Activated CD8-positive, alpha-beta T cell treated with anti-CD3 and anti-CD28 coated beads for 36 hours (primary cell): ENCODE data around the gene MLLT10. TPM values are rescaled to one million over a fixed set of nuclear protein-coding genes. Genes with fewer than 3 reads are reported as not detected.

ENCODE experiments used
- ATAC-seq: fragments of 200-7000 bp; cut with Tn5 transposase; one replicate; pipeline ENCODE4 v1.10.0; 2021; ENCODE audit warnings: mild to moderate bottlenecking, moderate library complexity
- CTCF ChIA-PET: fragments of 350-600 bp; sonication (Branson Sonifier 250); formaldehyde crosslinking; loops from one replicate; lab custom pipeline; 2021; ENCODE audit warnings: antibody characterized with exemption; lab: Charles Lee
- POLR2A ChIA-PET: fragments of 350-600 bp; sonication (Branson Sonifier 250); formaldehyde crosslinking; loops from one replicate; lab custom pipeline; 2021; ENCODE audit warnings: antibody characterized with exemption; lab: Charles Lee
- DNase-seq: peaks from one replicate; pipeline ENCODE4 v3.0.0-alpha.2; 2020
- H3K27ac Mint-ChIP-seq: one replicate; pipeline ENCODE4 v1.8.0; 2021; ENCODE audit warnings: mild to moderate bottlenecking, mixed read lengths
- H3K27me3 Mint-ChIP-seq: one replicate; pipeline ENCODE4 v1.8.0; 2021; ENCODE audit warnings: mixed read lengths
- H3K36me3 Mint-ChIP-seq: one replicate; pipeline ENCODE4 v1.8.0; 2021; ENCODE audit warnings: low read depth, mixed read lengths
- H3K4me1 Mint-ChIP-seq: one replicate; pipeline ENCODE4 v1.8.0; 2021; ENCODE audit warnings: low read depth, mixed read lengths
- H3K4me3 Mint-ChIP-seq: one replicate; pipeline ENCODE4 v1.8.0; 2021; ENCODE audit warnings: mild to moderate bottlenecking, moderate library complexity, mixed read lengths
- H3K9me3 Mint-ChIP-seq: one replicate; pipeline ENCODE4 v1.8.0; 2021; ENCODE audit warnings: mixed read lengths
- CTCF ChIP-seq: fragments of 200-600 bp; IDR thresholded peaks from one replicate; pipeline ENCODE4 v1.8.0; 2022; ENCODE audit warnings: antibody characterized with exemption, mild to moderate bottlenecking
- intact Hi-C: fragments of 100-400 bp; cut with micrococcal nuclease; formaldehyde crosslinking; loops from one replicate; pipeline ENCODE4 v1.10.0; 2022
- total RNA-seq, 2 experiments: library from RNA; stranded (reverse); gene quantifications; one replicate each; pipeline ENCODE4 v1.2.3, GENCODE V29; 2021

Gene MLLT10
- total RNA-seq, 2 experiments from 2014 or later = 33.9 to 36.4 TPM

DNA sequence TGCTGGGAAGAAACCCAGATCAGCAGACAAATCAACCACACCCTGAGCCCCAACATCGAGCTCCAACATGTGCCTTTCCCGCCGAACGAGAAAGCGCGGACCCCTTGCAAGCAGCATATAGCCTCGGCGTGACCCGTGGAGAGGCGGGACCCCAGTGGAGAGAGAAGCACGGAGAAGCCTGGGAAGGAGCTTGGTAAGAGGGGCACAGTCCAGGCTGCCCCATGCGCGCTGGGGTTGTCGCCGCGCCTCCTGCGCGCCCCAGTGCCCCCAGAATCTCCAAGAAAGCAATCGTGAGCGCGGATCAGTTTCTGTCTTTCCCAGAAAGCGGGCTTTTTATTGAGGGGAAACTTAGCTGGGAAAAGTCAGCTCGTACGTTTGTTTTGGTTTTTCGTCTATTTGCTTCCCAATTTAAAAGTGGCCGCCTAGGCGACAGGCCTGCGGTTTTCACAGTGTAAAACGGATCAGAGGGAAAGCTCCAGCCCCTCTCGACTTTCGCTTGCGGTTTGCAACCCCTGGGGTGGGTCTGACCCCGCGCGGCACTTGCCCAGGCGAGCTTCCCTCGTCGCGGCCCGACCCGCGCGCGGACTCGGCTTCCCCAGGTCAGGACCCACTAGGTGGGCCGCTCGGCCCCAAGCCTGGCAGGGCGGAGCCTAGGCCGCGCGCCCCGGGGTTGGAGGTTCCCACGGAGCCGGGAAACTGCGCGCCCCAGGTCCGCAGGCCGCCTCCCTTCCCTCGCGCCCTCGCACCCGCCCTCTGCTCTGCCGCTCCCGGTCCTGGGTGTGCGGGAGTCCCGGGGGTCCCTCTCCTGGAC is 39.6 kb upstream of the MLLT10 start:
- Mint-ChIP-seq H3K9me3 (no peaks in the 10 kb centered on the region), H3K36me3 (no peaks in the 10 kb centered on the region), H3K27me3 (peaks cover 50% of the 10 kb centered on the region), H3K27ac (no peak overlapping the region), H3K4me1 (peaks cover 14% of the 10 kb centered on the region), H3K4me3 (peak overlapping the region; percentile 78)
- ATAC-seq (no peak), DNase-seq (peak; percentile 23)
- TF ChIP-seq CTCF = no peak
- CTCF ChIA-PET = interaction anchor here (0.9 to 5.3 kb wide), 6 partner anchors 9 to 531 kb away, joined by 3 to 58 read pairs (median 6); no protein-coding TSS in a partner anchor
- intact Hi-C loops = loop anchor here (2.0 to 5.0 kb wide), 3 partner anchors 38 to 458 kb away; partner anchors contain the start of gene MLLT10
- POLR2A ChIA-PET = no interaction called here

DNA sequence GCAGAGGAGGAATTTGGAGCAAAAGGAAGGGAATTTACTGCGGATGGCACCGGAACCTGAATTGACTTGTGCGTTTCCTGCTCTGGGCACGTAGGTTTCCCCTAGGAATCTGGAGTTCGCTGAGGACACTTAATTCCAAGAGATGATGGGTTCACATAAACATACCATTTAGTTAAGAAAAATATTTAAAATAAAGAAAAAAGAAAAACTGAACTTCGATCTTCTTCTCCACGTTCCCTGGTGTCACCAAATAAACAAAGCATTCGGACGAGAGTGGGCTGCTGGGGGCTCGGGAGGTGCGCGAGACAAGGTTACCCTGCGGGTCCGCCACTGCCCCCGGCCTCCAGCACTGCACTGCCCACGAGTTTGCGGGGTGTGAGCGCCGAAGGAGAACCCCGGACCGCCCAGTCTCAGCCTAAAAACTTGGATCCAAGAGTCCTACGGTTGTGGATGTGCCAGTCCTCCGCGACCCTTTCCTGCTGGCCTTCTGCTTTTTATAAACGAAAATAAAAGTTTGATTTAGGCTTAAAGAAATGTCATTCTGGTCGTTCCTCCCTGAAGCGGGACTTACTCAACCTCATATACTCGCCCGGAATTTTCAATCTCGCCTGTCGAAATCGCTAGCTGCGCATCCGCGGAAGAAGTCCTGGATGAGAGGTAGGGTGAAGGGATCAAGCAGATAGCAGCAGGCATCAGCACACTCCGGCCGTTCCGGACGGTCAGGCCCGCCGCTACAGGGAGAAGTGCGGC is 38.9 kb upstream of the MLLT10 start:
- H3K4me3 Mint-ChIP-seq = peak overlapping the region; percentile 78
- intact Hi-C loops = loop anchor here (2.0 to 5.0 kb wide), 3 partner anchors 37 to 458 kb away; partner anchors contain the start of gene MLLT10
- DNase-seq = no peak
- ATAC-seq = no peak
- no peak overlapping the region for H3K27ac Mint-ChIP-seq
- H3K27me3 Mint-ChIP-seq = peaks cover 57% of the 10 kb centered on the region
- ChIA-PET POLR2A (interaction anchor here (0.6 to 0.9 kb wide), 3 partner anchors 21 to 249 kb away, joined by 3 read pairs; no protein-coding TSS in a partner anchor), CTCF (interaction anchor here (0.8 to 5.3 kb wide), 28 partner anchors 10 to 1581 kb away, joined by 3 to 58 read pairs (median 5); partner anchors contain the start of gene SKIDA1)
- H3K36me3 Mint-ChIP-seq = no peaks in the 10 kb centered on the region
- H3K9me3 Mint-ChIP-seq = no peaks in the 10 kb centered on the region
- no peak for TF ChIP-seq CTCF
- H3K4me1 Mint-ChIP-seq = peaks cover 14% of the 10 kb centered on the region

- Mint-ChIP-seq H3K4me3 (peak overlapping the region; percentile 78), H3K9me3 (no peaks in the 10 kb centered on the region), H3K36me3 (no peaks in the 10 kb centered on the region), H3K27me3 (peaks cover 56% of the 10 kb centered on the region), H3K27ac (no peak overlapping the region), H3K4me1 (peaks cover 15% of the 10 kb centered on the region)
- intact Hi-C loops = loop anchor here (2.0 to 5.0 kb wide), 3 partner anchors 36 to 457 kb away; partner anchors contain the start of gene MLLT10
- DNase-seq = peak; percentile 86
- ChIA-PET CTCF (interaction anchor here (0.6 to 5.3 kb wide), 34 partner anchors 10 to 1581 kb away, joined by 3 to 58 read pairs (median 5); partner anchors contain the start of genes DNAJC1 and SKIDA1), POLR2A (interaction anchor here (0.6 to 1.4 kb wide), 5 partner anchors 20 to 248 kb away, joined by 3 to 4 read pairs (median 3); partner anchors contain the start of gene SKIDA1)
- ATAC-seq = peak; percentile 84
- peak; percentile 96 for TF ChIP-seq CTCF
Observed at GRCh38 chr10:21495752-21496342, 38.2 kb upstream of the MLLT10 start.

DNA sequence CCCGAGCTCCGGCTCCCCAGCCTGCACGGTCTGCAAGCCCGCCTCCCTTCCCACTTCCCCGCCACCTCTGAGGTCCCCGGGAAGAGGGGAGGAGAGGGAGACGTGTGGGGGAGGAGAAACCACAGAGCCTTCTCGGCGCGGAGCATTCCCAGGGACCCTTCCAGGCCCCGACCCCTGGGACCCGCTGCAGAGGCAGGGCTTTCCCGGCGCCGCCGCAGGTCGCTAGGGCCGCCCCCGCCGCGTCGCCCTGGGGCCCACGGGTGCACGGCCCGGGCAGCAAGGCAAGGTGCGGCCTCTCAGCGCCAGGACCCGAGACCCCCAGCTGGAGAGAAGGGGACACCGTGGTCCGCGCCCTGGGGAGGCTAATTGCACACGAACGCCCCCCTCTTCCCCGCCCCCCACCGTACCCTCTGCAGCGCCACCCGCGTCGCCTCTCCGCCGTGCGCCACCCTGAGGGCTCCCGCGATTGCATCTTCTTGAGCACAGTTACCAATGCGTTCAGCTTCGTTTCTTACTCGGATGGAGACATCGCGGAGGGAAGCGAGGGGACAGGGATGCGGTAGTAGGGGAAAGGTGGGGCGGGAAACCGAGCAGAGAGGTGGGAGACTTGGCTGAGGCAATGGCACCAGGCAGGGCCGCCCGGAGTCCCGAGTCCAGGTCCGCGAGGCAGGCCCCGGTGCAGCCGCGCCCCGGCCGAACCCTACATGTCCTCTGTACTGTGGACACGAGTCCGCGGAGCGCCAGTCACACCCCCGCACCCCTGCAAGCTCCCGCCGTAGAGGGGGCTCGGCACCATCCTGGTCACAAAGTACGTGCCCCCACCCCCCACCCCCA is 37.5 kb upstream of the MLLT10 start:
- ATAC-seq (peak; percentile 71), DNase-seq (peak; percentile 71)
- Mint-ChIP-seq H3K9me3 (no peaks in the 10 kb centered on the region), H3K27ac (no peak overlapping the region), H3K4me1 (peaks cover 16% of the 10 kb centered on the region), H3K4me3 (peak overlapping the region; percentile 78), H3K27me3 (peaks cover 60% of the 10 kb centered on the region), H3K36me3 (no peaks in the 10 kb centered on the region)
- peak; percentile 23 for TF ChIP-seq CTCF
- CTCF ChIA-PET = interaction anchor here (0.6 to 5.3 kb wide), 34 partner anchors 10 to 1602 kb away, joined by 3 to 58 read pairs (median 4); partner anchors contain the start of genes DNAJC1 and SKIDA1
- POLR2A ChIA-PET = interaction anchor here (0.6 to 1.4 kb wide), 6 partner anchors 20 to 1919 kb away, joined by 3 to 4 read pairs (median 3); partner anchors contain the start of gene SKIDA1
- intact Hi-C loops = loop anchor here (5.0 kb wide), 2 partner anchors 36 to 236 kb away; partner anchors contain the start of gene MLLT10
